Activated effector memory CD4-positive, alpha-beta T cell treated with Interleukin-2 at 50 U/mL for 16 hours (primary cell): ENCODE data around the gene POLA2.
"Not testable (repeated sequence)": the region's sequence is repeated elsewhere in the genome, so short reads cannot be mapped to it uniquely, and the experiment has no call there.

Source experiments
- DNase-seq: peaks from one replicate; pipeline ENCODE4 v3.0.0-alpha.2; 2020

POLA2 gene, protein sequence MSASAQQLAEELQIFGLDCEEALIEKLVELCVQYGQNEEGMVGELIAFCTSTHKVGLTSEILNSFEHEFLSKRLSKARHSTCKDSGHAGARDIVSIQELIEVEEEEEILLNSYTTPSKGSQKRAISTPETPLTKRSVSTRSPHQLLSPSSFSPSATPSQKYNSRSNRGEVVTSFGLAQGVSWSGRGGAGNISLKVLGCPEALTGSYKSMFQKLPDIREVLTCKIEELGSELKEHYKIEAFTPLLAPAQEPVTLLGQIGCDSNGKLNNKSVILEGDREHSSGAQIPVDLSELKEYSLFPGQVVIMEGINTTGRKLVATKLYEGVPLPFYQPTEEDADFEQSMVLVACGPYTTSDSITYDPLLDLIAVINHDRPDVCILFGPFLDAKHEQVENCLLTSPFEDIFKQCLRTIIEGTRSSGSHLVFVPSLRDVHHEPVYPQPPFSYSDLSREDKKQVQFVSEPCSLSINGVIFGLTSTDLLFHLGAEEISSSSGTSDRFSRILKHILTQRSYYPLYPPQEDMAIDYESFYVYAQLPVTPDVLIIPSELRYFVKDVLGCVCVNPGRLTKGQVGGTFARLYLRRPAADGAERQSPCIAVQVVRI

DNA sequence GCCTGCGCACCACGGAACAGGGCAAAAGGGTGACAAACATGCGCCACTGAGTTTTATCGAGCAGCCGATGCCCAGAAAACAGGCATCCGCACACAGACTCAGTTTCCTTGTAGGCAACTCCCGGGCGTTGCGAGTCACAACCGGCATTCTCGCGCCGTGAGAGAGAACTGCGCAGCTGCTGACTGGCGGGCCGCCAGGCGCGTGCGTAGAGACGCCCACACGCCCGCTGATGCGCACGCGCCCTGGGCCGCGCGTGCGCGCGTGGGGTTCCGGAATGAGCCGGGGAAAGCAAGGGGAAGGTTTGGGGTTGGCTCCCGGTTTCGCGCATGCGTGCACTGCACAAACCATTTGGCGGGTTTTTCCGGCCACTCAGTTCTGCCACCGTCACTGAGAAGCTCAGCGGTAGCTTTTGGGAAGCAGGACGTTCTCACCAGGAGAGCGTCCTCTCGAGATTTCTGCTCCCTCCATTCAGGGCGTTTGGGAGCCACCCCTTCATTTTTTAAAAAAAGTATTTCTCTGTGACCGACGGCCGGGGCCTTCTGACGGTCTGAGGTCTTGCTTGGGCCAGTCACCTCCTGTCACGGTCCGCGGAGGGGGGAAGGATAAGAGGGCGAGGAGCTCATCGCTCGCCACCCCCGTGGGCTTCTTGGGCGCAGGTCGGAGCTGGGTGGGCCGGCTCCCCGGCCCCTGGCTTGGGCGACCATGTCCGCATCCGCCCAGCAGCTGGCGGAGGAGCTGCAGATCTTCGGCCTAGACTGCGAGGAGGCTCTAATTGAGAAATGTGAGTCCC lies at the start of gene POLA2:
POLA2 (plus strand) TSS at position 372 of the 790 bp plus-strand sequence; CDS start at position 703, 331 bp downstream.
- DNase-seq = peak; percentile 94

DNA sequence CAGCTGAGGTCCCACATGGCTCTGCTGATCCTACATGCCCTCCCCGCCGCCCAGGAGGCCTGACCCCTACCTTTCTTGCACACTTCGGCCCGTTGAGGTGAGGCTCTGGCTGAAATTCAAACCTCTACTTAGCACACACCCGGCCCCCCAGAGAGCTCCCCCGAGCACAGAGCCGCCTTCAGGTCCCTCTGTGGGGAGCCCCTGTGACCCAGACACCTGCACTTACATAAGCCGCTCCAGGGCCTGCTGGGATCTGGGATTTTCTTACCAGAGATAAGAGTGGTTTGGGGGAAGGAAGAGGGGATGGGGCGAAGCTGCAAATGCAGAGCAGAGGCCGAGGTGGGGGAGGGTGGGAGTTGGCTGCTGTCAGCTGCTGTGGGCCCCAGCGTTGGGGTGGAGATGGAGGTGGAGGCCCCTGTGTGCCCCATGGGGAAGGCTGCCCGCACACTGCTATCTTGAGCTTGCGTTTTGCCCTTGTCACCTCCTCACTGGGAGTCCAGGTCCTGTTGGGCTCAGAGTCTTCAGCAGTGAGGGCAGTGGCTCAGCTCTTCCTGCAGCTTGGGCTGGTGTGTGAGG lies 49.4 kb upstream of the POLA2 start:
- DNase-seq = no peak

DNA sequence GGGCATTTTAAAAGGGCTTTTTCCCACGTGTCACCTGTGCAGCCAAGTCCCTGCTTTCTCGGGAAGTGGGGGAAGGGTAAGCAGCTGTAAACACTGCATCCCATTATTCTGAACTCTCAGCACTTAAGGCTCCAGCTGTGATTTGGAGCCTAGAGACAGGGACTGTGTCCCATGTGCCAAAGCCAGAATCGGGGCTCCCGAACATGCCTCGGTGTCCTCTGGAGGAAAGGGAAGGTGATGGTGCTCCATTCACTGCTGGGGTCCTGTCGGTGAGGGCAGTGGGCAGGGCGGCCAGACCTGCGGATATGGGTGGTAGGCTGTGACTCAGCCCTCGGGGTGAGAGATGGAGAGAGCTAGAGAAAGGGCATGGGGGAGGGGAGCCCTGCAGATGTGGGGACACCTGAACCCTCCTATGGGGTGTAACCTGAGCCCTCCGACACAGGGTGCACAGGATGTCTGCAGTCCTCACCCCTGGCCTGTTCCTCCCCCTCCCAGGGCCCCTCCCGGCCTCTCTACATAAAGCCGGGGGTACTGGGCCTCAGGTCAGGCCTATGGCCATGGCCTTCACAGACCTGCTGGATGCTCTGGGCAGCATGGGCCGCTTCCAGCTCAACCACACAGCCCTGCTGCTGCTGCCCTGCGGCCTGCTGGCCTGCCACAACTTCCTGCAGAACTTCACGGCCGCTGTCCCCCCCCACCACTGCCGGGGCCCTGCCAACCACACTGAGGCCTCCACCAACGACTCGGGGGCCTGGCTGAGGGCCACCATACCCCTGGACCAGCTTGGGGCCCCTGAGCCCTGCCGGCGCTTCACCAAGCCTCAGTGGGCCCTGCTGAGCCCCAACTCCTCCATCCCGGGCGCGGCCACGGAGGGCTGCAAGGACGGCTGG lies 48.2 kb upstream of the POLA2 start:
- DNase-seq = no peak

DNA sequence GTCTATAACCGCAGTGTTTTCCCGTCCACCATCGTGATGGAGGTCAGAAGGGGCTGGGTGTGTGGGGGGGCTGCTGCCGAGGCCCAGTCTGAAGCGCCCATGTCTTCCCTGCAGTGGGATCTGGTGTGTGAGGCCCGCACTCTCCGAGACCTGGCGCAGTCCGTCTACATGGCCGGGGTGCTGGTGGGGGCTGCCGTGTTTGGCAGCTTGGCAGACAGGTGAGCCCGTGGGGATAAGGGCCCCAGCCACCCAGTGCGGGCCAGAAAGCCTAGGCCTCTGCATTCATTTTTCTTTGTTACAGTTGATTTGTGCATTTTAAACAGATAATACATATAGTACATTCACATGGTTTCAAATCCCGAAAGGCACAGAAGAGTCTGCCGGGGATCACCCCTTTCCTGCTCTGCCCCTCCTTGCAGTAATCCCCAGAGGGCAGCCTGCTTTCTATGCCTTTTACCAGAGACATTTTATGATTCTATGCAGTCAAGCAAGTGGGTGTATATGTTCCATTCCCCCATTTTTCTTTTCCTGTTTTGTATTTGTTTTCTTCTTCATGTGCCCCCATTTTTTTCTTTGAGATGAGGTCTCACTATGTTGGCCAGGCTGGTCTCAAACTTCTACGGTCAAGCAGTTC lies 47.4 kb upstream of the POLA2 start:
- DNase-seq = no peak

DNA sequence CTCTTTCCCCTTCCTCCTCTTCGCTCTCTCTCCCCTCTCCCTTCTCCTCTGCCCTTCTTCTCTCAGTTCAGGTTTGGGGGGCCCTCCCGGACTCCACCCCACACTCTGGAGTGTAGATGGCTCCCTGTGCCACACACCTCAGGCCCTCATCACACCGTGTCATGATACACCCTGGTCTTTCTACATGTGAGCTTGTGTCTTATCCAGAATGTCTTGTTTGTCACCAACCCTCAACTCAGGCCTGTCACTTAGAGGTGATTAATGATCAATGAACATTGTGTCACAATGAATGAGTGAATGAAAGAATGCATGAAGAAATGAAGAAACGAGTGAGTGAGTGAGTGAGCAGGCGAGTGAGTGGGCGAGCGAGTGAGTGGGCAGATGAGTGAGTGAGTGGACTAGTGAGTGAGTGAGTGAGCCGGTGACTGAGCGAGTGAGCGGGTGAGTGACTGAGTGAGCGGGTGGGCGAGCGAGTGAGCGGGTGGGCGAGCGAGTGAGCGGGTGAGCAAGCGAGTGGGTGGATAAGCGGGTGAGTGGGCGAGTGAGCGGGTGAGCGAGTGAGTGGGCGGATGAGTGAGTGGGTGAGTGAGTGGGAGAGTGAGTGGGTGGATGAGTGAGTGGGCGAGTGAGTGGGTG lies 46.2 kb upstream of the POLA2 start:
- no peak for DNase-seq

DNA sequence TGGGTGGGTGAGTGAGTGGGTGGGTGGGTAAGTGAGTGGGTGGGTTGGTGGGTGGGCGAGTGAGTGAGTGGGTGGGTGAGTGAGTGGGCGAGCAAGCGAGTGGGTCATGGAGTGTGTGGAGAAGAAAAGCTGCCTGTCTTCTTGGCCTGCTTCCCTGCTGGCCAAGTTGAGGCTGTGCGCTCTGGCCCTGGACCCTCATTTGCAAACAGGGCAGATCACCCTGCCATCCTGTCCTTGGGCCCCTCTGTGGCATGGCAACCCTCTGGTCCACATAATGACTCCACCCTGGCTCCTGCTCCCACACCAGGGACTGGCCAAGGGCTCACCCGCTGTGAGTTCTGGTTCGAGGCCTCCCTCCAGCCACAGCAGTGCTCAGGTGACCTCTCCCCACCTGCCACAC lies 44.9 kb upstream of the POLA2 start:
- no peak for DNase-seq

DNA sequence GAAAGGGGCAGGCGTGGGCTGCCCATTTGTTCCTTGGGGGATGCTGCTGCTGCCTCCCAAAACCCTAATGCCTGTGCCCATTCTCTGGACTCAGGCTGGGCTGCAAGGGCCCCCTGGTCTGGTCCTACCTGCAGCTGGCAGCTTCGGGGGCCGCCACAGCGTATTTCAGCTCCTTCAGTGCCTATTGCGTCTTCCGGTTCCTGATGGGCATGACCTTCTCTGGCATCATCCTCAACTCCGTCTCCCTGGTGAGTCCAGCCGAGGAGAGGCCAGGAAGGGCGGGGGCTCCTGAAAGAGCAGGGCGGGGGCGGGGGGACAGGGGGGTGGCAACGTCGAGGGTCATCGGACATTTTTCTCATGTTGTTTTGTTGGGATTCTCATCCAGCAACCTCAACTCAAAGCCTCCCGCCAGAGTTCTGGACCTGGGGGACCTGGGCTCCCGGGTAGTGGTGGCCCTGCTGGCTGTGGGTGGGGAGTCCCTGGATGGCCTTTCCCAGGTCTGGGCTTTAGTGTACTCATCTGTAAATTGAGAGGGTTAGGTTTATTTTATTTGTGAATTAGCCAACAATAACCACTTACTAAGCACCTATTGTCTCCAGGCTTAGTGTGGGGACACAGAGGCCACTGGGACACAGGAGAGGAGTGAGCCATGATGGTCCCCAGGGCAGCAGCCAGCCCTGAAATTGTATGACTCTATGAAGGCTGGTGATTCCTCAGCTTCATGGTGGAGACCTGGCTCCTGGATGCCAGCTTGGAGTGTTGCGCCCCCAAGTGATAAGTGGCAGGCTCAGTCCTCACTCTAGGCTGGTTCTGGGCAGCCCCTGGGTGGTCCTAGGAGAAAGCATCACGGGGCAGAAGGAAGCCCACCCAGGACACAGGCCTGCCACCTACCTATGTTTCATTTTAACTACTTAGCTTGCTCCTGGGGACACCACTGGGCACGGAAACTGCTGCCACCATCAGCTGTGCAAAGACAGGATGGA lies 44.0 kb upstream of the POLA2 start:
- DNase-seq = no peak

DNA sequence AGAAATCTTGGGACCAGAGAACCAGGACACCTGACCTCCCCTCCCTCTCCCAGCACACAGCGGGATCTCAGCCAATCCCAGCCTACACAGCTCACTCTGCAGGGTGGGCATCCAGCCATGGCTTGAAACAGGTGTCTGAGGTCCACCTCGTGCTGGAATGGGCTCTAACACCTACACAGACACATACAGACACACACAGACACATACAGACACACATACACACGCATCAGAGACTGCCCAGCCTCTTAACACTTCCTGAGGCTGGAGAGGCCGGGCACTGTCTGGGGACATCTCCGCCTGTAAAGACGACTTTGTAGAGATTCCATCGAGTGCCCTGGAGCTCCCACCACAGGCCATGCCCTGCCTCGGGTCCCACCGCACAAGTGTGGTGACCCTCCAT lies 43.3 kb upstream of the POLA2 start:
- DNase-seq = no peak

DNA sequence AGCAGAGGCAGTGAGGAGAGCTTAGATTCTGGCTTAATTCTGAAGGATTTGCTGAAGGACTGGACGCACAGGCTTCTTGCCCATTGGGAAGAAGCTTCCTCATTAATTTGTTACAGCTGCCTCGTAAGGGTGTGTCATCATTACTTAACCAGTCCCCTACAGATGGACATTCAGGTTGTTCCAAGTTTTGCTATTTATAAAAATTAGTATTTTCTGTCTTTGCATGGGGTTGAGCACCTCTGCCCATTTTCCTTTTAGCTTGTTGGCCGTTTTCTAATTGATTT lies 41.9 kb upstream of the POLA2 start:
- no peak for DNase-seq

DNA sequence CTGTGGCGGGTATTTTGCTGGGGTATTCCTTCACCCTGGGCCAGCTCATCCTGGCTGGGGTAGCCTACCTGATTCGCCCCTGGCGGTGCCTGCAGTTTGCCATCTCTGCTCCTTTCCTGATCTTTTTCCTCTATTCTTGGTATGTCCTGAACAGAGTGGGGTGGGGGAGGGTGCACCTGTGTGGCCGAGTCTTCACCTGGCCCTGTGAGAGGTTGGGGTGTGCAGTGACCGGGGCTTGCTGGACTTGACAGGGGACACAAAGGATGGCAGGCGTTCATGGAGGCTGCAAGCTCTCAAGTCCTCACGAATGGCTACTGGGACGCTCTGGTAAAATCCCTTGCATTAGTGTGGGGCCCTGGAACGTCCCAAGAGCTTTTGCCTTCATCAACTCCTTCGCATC lies 40.7 kb upstream of the POLA2 start:
- DNase-seq = no peak

DNA sequence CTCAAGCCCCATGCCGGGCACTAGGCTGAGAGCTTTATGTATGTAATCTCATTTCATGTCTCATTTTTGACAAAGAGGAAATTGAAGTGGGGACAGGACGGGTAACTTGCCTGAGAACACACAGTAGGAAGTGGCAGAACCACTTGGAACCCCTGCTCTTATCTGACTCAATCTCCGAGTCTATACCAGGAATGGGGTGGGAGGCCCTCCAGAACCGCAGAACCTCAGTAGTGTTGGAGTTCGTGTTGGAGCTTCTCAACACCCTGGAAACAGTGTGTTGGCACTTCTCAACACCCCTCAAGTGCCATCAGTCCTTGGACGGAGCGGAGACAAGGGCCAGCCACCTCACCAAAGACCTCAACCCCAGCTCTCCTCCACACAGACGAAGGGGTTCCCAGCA lies 38.8 kb upstream of the POLA2 start:
- DNase-seq = no peak

DNA sequence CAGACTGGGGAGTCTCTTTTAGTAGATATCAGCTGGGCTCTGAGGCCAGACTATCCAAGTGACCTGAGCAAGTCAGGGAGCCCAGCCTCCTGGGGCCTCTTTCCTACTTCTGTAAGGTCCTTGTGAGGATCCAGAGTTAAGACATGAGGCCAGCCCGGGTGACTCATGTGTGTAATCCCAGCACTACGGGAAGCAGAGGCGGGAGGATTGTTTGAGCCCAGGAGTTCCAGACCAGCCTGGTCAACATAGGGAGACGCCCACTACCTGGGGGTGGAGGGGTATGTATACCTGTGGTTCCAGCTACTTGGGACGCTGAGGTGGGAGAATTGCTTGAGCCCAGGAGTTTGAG lies 36.9 kb upstream of the POLA2 start:
- DNase-seq = no peak

DNA sequence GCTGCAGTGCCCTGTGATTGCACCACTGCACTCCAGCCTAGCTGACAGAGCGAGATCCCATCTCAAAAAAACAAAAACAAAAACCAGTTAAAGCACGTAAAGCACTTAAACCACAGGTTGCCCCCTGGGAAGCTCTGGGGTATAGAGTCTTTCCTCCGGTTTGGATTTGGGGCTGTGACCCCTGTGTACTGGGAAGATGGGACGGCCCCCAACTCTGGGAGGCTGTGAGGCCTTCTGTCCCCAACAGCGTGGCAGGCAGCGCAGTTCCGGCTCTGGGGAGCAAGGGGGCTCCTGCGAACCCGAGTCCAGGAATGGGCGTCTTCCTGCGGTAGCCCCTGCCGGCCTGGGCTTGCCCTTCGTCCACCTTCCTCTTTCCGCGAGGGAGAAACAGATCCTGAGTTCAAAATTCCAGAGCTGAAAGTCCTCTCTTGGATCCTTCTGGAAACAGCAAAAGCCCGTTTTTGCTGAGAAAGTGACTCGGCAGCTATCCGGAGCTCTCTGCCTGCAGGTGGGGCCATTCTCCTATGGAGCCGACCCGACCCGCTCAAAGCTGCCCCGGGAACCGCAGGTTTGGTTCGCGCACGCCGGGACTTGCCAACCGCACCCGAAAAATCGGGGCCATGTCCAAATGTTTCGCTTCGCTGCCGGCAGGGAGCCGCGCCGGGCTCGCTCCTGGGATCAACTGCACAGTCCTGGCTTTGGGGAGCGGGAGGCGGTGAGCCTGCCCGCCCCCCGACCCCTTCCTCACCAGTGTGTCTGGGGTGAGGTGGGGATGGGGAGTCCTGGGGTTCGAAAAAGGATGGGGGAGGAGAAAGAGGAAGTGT lies 36.3 kb upstream of the POLA2 start:
- DNase-seq = peak; percentile 33

DNA sequence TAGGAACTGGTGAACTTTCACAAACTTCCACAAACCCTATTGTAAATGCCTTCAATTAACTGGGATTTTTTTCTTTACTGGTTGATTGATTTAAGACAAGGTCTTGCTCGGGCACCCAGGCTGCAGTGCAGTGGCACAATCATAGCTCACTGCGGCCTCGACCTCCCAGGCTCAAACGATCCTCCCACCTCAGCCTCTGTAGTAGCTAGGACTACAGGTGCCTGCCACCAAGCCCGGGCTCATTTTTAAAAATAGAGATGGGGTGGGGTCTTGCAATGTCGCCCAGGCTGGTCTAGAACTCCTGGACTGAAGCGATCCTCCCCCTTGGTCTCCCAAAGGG lies 35.7 kb upstream of the POLA2 start:
- DNase-seq = no peak

DNA sequence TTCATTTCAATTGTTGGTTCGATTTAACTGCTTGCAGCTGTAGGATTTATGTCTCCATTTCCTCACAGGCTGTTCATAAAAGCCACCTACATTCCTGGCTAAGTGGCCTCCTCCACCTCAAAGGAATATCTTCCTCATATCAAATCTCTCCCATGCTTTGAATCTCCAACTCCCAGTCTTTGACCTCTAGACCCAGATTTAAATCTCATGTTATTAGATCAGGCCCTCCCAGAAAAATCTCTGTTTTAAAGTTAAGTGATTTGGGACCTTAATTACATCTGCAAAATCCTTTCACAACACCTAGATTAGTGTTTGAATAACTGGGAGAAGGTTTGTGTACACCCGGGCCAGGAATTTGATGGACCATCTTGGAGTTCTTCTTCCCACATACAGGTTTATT lies 33.9 kb upstream of the POLA2 start:
- DNase-seq = no peak

DNA sequence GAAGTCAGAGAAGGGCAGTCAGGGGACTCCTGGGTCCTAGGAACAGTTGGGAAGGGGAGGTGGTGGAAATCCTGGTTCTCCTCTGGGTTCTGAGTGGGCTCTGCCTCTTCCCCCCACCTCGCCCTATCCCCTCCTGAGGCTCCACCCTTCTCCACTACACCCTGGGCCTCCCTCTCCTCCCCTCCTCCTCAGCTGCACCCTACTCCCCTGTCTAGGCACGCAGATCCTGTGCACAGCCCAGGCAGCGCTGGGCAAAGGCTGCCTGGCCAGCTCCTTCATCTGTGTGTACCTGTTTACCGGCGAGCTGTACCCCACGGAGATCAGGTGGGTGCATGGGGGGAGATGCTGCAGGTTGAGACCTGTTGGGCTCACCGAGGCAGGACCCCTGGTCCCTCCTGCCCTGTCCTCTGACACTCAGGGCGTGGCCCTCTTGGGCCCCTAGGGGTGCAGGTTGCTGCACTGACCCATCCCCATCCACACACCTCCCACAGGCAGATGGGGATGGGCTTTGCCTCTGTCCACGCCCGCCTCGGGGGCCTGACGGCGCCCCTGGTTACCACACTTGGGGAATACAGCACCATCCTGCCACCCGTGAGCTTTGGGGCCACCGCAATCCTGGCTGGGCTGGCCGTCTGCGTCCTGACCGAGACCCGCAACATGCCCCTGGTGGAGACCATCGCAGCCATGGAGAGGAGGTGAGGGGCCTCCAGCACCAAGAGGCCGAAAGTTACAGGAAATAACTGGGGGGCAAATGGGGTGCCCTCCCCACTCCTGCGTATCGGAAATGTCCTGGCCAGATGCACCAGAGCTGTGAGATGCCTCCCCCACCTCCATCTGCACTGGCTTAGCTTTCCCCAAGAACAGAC lies 25.3 kb upstream of the POLA2 start:
- DNase-seq = no peak

DNA sequence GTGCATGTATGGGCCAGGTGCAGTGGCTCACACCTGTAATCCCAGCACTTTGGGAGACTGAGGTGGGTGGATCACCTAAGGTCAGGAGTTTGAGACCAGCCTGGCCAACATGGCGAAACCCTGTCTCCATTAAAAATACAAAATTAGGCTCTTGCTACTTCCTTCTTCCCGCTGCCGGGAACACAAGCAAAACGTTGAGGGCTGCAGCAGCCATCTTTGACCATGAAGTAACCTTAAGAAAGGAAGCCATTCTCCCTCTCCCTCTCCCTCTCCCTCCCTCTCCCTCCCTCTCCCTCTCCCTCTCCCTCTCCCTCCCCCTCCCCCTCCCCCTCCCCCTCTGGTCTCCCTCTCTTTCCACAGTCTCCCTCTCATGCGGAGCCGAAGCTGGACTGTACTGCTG lies 23.5 kb upstream of the POLA2 start:
- DNase-seq = not testable (repeated sequence)

DNA sequence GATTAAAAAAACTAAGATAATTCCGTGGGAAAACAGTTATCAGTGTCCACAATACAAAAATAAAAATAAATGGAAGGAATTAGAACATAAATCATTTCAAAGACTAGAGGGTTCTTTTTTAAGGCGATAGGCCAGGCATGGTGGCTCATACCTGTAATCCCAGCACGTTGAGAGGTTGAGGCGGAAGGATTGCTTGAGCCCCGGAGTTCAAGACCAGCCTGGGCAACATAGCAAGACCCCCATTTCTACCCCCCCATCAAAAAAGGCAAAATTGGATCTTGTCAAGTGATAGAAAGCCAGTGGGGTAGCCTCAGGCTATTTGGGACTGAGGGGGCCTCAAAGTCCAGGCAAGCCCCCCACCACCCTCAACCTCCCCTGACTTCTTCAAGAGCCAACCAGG lies 20.6 kb upstream of the POLA2 start:
- DNase-seq = no peak

DNA sequence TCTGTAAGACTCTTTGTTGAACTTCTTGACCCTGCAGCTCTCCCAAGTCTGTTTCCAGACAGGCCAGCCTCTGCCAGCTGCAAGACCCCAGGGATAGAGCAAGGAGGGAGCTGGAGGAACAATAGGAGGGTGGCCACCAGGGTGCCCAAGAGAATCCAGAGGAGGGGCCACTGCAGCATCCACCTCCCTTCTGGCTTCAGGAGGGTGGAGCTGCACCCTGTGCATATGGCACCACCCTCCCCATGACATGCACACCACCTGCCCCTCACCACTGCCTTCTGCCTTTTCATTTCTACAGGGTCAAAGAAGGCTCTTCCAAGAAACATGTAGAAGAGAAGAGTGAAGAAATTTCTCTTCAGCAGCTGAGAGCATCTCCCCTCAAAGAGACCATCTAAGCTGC lies 20.1 kb upstream of the POLA2 start:
- DNase-seq = no peak
